Measurements from ENCODE around the gene CNDP2. TPM values are rescaled to one million over a fixed set of nuclear protein-coding genes. Genes with fewer than 3 reads are reported as not detected.
A peak's percentile ranks its signal among the peaks of the same experiment; 100 is the strongest.
"Not testable (repeated sequence)": the region's sequence is repeated elsewhere in the genome, so short reads cannot be mapped to it uniquely, and the experiment has no call there.

Gene CNDP2
- total and polyA plus RNA-seq, 2 donors from 2014 or later: 499 to 740 TPM

DNA sequence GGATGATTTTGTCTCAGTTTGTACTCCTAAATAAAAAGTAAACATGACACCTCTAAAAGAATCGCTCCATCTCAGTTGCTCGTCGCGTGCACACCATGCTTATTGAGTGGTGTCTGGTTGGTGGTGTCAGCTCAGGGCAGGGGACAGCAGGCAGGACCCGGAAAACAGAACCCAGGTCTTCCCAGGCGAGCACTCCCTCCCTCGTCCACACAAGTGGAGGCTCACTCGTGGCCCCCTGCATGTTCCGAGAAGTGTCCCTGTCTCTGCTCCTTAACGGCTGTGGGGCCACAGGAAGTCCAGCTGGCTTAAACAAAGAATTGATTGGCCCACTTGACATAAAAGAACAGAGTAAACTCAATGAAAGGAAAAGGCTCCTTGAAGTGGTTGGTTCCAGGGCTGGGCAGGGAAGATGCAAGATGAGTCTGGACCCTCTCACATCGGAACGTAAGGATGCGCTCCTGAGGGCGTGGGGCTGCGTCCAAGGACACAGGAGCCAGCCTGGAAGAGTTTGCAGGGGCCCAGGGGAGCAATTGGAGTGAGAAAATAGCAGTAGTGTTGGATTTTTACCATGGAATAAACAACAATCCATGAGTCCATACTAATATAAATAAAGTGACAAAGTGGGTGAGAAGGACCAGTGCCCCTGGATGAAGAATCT, 25.0 kb downstream of the CNDP2 start:
- Histone ChIP-seq H3K4me1 (ENCODE audit: control insufficient read depth in 2 of 3, insufficient read depth in 2 of 3, low read depth in 1 of 3, low read length in 3 of 3) (peaks cover 0 to 24% (median 22%) of the 10 kb centered on the region in 3 donors), H3K9ac (ENCODE audit: low read length in 3 of 3) (no peak overlapping the region), H3K4me3 (ENCODE audit: low read length in 3 of 3) (no peak overlapping the region), H3K36me3 (ENCODE audit: control insufficient read depth in 2 of 3, insufficient read depth in 3 of 3, low read length in 3 of 3) (peaks cover 8 to 46% (median 28%) of the 10 kb centered on the region in 3 donors), H3K27me3 (ENCODE audit: control insufficient read depth, insufficient read depth, low read length) (no peaks in the 10 kb centered on the region), H3K27ac (ENCODE audit: low read depth in 2 of 2, low read length in 2 of 2) (no peak overlapping the region), H3K9me3 (ENCODE audit: control insufficient read depth in 2 of 3, insufficient read depth in 1 of 3, low read length in 3 of 3) (no peaks in the 10 kb centered on the region)
- no peak for DNase-seq
- intact Hi-C loops (cut with DNase I): no loop called here
- TF ChIP-seq, protein P1, sequence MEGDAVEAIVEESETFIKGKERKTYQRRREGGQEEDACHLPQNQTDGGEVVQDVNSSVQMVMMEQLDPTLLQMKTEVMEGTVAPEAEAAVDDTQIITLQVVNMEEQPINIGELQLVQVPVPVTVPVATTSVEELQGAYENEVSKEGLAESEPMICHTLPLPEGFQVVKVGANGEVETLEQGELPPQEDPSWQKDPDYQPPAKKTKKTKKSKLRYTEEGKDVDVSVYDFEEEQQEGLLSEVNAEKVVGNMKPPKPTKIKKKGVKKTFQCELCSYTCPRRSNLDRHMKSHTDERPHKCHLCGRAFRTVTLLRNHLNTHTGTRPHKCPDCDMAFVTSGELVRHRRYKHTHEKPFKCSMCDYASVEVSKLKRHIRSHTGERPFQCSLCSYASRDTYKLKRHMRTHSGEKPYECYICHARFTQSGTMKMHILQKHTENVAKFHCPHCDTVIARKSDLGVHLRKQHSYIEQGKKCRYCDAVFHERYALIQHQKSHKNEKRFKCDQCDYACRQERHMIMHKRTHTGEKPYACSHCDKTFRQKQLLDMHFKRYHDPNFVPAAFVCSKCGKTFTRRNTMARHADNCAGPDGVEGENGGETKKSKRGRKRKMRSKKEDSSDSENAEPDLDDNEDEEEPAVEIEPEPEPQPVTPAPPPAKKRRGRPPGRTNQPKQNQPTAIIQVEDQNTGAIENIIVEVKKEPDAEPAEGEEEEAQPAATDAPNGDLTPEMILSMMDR (IDR thresholded peaks at IDR 0.05; ENCODE audit: borderline replicate concordance, extremely low read depth, insufficient read depth): no peak
- no peak for FAIRE-seq

DNA sequence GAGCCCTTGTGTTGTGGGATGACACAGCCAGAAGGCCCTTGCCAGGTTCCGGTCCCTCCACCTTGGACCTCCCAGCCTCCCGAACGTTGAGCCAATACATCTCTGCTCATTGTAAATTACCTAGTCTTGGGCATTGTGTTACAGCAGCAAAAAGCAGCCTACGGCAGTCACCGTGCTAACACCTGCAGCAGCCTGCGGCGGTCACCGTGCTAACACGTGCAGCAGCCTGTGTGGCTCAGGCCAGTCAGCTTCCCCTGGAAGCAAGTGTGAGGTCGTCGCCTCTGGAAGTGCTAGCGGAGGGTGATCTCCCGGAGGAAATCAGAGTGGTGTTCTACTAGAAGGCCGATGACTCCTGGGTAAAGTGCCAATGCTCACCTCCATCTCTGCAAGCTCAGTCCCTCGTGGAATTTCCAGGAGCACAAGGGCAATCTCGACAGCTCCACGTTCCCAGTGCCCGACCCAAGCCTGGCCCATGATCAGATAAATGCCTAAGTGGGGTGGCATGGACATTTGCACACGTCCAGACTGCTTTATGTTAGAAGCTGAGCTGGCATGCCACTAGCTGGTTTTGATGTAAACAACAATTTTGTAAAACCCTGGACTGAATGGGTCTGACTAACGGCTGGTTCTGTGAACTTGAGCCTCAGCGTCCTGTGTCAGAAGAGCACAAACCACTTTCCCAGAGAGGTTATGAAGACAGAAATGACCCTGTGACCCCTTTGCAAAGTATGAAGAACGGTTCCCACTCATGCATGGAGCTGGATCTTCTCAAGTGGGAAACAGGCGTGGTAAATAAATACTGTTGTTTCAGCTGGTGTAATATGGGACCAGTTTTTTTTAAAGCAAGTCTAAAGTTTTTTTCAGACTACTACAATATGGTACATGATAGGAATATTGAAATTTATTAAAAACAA, 26.7 kb downstream of the CNDP2 start:
- Histone ChIP-seq H3K27me3 (ENCODE audit: control insufficient read depth, insufficient read depth, low read length) (no peaks in the 10 kb centered on the region), H3K36me3 (ENCODE audit: control insufficient read depth in 2 of 3, insufficient read depth in 3 of 3, low read length in 3 of 3) (peaks cover 6 to 37% (median 22%) of the 10 kb centered on the region in 3 donors), H3K27ac (ENCODE audit: low read depth in 2 of 2, low read length in 2 of 2) (peak overlapping the region in 1 of 2 donors; percentile 5), H3K9ac (ENCODE audit: low read length in 3 of 3) (no peak overlapping the region), H3K9me3 (ENCODE audit: control insufficient read depth in 2 of 3, insufficient read depth in 1 of 3, low read length in 3 of 3) (no peaks in the 10 kb centered on the region), H3K4me3 (ENCODE audit: low read length in 3 of 3) (no peak overlapping the region), H3K4me1 (ENCODE audit: control insufficient read depth in 2 of 3, insufficient read depth in 2 of 3, low read depth in 1 of 3, low read length in 3 of 3) (peaks cover 0 to 28% (median 25%) of the 10 kb centered on the region in 3 donors)
- FAIRE-seq (no peak), DNase-seq (peak in 1 of 5 donors; percentile 55)
- TF ChIP-seq, protein P1 (IDR thresholded peaks at IDR 0.05; ENCODE audit: borderline replicate concordance, extremely low read depth, insufficient read depth): no peak
- intact Hi-C loops (cut with DNase I): no loop called here

DNA sequence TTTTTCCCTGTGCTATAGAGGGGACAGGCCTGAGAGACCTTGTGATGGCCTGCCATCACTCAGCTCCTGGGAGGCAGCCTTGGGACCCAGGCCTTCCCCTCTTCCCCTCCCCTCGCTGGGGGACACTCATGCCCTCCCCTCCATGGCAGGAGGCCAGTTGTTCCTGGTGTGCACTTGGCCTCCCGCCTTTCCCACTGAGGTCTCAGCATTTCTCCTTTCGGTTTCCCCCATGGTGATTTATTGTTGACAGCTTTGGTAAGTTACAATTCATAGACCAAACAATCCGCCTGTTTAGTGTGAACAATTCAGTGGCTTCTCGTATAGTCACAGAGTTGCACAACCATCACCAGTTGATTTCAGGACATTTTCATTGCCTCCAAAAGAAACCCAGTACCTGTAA, 27.9 kb downstream of the CNDP2 start:
- peaks cover 5 to 27% (median 15%) of the 10 kb centered on the region in 3 donors for H3K36me3 ChIP-seq (ENCODE audit: control insufficient read depth in 2 of 3, insufficient read depth in 3 of 3, low read length in 3 of 3)
- intact Hi-C loops (cut with DNase I): no loop called here
- no peaks in the 10 kb centered on the region for H3K9me3 ChIP-seq (ENCODE audit: control insufficient read depth in 2 of 3, insufficient read depth in 1 of 3, low read length in 3 of 3)
- TF ChIP-seq, protein P1 (IDR thresholded peaks at IDR 0.05; ENCODE audit: borderline replicate concordance, extremely low read depth, insufficient read depth): no peak
- no peaks in the 10 kb centered on the region for H3K27me3 ChIP-seq (ENCODE audit: control insufficient read depth, insufficient read depth, low read length)
- DNase-seq: peak in 3 of 5 donors; percentile 71 to 85 (median 84)
- H3K4me1 ChIP-seq (ENCODE audit: control insufficient read depth in 2 of 3, insufficient read depth in 2 of 3, low read depth in 1 of 3, low read length in 3 of 3): peaks cover 0 to 28% (median 25%) of the 10 kb centered on the region in 3 donors
- peak overlapping the region; percentile 64 to 73 for H3K27ac ChIP-seq (ENCODE audit: low read depth in 2 of 2, low read length in 2 of 2)
- H3K9ac ChIP-seq (ENCODE audit: low read length in 3 of 3): no peak overlapping the region
- peak overlapping the region in 1 of 3 donors; percentile 39 for H3K4me3 ChIP-seq (ENCODE audit: low read length in 3 of 3)
- no peak for FAIRE-seq

DNA sequence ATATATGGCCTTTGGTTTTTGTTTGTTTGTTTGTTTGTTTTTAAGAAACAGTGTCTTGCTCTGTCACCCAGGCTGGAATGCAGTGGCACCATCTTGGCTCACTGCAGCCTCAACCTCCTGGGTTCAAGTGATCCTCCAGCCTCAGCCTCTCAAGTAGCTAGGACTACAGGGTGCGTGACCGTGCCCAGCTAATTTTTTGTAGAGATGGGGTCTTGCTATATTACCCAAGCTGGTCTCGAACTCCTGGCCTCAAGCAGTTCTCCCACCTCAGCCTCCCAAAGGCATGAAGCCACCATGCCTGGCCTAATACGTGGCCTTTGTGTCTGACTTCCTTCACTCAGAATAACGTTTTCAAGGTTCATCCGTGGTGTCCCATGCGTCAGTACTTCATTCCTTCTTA, 28.8 kb downstream of the CNDP2 start:
- H3K27me3 ChIP-seq (ENCODE audit: control insufficient read depth, insufficient read depth, low read length); intact Hi-C loops (cut with DNase I); H3K4me3 ChIP-seq (ENCODE audit: low read length in 3 of 3); H3K9ac ChIP-seq (ENCODE audit: low read length in 3 of 3); H3K9me3 ChIP-seq (ENCODE audit: control insufficient read depth in 2 of 3, insufficient read depth in 1 of 3, low read length in 3 of 3); DNase-seq; FAIRE-seq: not testable (repeated sequence)
- peaks cover 3 to 19% (median 9%) of the 10 kb centered on the region in 3 donors for H3K36me3 ChIP-seq (ENCODE audit: control insufficient read depth in 2 of 3, insufficient read depth in 3 of 3, low read length in 3 of 3)
- H3K4me1 ChIP-seq (ENCODE audit: control insufficient read depth in 2 of 3, insufficient read depth in 2 of 3, low read depth in 1 of 3, low read length in 3 of 3): peaks cover 0 to 28% (median 25%) of the 10 kb centered on the region in 3 donors
- H3K27ac ChIP-seq (ENCODE audit: low read depth in 2 of 2, low read length in 2 of 2): peak overlapping the region in 1 of 2 donors; percentile 5

All from kidney (tissue), 14 donors.